Bone marrow (tissue), 2 donors: Measurements from ENCODE around the gene COL26A1.
"Not testable (repeated sequence)": the region's sequence is repeated elsewhere in the genome, so short reads cannot be mapped to it uniquely, and the experiment has no call there.

ENCODE experiments used
- DNase-seq, 2 donors: peaks; one replicate each; lab custom pipeline; 2025; lab: John Stamatoyannopoulos, UW

The COL26A1 gene

GRCh38 chr7:101442426-101443070 lies 79.9 kb downstream of the COL26A1 start:
- DNase-seq: no peak

DNA sequence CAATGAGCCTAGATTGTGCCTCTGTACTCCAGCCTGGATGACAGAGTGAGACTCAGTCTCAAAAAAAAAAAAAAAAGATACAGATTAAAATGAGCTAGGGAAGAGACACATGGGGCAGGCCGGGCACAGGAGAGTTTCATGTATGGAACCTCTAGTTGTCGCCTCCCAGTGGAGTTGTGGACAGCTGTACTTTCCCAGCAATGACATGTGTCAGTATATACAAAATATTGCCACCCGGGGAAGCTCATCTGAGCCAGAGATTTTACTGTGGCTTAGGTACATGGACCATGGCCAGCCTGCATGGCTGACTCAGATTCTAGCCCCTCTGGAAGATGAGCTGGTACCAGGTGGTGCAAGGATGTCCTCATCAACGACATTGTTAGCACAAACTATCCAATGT lies 87.4 kb downstream of the COL26A1 start:
- no peak for DNase-seq

- DNase-seq: no peak
These were observed 90.9 kb downstream of the COL26A1 start for GRCh38 chr7:101453617-101454016.

DNA sequence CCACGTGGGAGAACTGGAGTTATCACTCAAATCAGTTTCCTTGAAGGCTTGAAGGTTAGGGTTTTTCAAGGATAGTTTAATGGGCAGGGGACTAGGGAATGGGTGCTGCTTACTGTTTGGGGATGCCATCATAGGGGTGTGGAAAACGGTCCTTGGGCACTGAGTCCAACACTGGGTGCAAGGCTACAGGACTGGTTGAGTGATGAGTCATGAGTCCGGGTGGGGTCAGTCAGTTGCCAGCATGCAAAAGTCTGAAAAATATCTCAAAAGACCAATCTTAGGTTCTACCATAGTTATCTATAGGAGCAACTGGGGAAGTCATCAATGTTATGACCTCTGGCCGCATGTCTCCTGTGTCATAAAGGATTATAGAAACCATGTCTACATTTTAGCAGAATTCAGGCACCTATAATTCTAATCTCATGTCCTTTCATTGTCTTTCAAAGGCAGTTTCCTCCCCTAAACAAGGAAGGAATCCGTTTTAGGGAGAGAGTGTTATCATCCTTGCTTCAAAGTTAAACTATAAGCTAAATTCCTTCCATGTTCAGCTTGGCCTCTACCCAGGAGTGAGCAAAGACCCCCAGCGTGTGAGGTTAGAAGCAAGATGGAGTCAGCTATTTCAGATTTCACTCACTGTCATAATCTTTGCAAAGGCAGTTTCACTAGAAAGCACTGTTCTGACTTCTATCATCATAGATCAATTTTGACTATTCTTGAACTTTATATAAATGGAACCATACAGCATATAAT lies 94.5 kb downstream of the COL26A1 start:
- no peak for DNase-seq

DNA sequence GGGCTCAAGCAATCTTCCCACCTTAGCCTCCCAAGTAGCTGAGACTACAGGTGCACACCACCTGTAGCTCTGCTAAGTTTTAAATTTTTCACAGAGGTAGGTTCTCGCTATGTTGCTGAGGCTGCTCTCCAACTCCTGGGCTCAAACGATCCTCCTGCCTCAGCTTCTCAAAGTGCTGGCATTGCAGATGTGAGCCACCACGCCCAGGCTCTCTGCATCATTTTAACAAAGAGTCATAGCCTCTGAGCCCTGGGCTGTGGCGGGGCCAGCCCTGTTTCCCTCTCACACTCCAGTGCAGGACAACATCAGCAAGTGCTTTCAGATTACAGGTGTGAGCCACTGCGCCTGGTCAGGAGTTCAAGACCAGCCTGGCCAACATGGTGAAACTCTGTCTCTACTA lies 102.5 kb downstream of the COL26A1 start:
- no peak for DNase-seq

DNA sequence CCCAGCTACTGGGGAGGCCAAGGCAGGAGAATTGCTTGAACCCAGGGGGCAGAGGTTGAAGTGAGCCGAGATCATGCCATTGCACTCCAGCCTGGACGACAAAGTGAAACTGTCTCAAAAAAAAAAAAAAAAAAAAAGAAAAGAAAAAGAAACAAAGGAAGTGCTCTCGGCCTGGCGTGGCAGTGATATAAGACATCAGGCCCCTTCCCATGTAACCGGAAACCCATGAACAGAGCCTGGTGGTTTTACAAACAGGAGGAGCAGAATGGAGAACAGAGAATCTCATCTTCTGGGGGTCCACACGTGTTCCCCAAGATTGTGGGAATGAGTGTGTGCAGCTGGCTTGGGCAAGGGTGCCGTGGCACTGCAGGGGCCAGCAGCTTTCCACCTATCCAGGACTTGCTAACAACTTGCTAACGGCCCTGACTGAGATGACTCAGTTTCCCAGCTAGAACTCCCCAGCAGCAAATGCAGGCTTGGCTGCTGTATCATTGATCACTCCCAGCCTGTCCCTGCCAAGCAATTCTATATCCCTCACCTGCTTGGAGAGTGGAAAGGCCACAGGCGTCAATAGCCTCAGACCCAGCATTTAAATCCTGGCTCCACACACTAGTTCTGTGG lies 103.0 kb downstream of the COL26A1 start:
- peak in 1 of 2 donors; percentile 70 for DNase-seq

- DNase-seq: no peak
These were observed 104.2 kb downstream of the COL26A1 start for GRCh38 chr7:101466871-101467270.

DNA sequence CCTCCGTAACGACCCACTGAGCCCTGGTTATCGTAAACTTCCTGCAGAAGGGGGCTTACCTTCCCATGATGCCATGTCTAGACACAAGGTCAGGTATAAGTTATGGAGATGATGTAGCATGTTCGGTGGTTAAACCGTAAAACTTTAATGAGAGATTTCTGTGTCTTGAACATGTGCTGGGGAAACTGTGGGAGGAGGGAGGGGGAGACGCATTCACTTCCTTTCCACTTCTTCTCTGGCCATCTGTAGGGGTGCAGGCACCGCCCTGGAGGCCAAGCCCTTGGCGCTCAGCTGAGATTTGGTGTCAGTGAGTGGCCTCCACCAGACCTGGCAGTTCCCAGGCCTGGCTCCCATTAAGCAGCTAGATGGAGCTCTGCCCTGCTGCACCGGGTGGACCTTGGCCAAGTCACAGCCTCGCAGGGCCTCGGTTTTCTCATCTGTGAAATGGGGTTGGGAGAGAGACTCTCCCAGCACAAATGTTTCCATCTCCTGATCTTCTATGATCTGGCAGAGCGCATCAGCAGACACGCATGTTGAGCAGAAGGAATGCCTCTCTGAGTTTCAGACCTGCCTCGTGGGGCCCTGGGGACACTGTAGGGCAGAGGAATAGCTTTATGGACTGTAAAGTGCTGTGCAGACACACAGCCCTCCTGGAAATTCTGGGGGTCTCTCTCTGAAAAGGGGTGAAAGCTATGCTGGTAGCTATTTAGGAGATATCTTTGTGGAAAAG lies 106.0 kb downstream of the COL26A1 start:
- no peak for DNase-seq

GRCh38 chr7:101470668-101471487 lies 108.2 kb downstream of the COL26A1 start:
- DNase-seq: no peak

GRCh38 chr7:101474178-101474577 lies 111.5 kb downstream of the COL26A1 start:
- DNase-seq: no peak

- DNase-seq: not testable (repeated sequence)
These were observed 113.0 kb downstream of the COL26A1 start for GRCh38 chr7:101475691-101476090.

- DNase-seq: no peak
These were observed 116.5 kb downstream of the COL26A1 start for GRCh38 chr7:101479217-101479616.

DNA sequence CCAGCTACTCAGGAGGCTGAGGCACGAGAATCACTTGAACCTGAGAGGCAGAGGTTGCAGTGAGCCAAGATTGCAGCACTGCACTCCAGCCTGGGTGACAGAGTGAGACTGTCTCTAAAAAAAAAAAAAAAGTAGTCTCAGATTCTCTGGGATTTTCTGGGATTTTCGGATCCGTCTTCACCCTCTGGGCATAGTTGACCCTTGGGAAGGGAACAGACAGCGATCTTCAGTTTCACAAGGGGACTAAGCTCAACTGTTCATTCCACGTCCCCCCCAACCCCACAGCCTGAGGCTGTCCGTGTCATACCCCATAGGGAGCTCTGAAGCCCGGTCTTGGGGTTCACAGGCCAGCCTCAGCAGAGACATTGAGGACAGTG lies 123.4 kb downstream of the COL26A1 start:
- DNase-seq: not testable (repeated sequence)

GRCh38 chr7:101486433-101487104 lies 123.9 kb downstream of the COL26A1 start:
- DNase-seq: no peak

DNA sequence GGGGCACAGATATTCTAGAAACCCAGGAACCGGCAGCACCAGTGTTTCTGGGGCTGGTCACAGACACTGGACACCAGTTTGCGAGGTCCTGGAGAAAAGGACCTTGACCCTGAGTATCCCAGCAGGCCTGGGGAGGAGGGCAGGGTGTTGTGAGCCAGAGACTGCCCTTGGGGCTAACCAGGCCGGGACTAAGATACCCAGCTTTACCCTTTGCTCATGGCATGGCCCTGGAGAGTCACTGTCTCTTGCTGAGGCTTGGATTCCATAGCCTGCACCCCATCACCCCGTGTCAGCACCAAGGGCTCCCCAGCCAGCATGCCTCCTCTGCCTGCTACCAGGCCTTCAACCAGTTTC lies 124.4 kb downstream of the COL26A1 start:
- DNase-seq: no peak

- DNase-seq: no peak
These were observed 125.1 kb downstream of the COL26A1 start for GRCh38 chr7:101487753-101488152.

- no peak for DNase-seq
These were observed 126.3 kb downstream of the COL26A1 start for GRCh38 chr7:101488826-101489572.

DNA sequence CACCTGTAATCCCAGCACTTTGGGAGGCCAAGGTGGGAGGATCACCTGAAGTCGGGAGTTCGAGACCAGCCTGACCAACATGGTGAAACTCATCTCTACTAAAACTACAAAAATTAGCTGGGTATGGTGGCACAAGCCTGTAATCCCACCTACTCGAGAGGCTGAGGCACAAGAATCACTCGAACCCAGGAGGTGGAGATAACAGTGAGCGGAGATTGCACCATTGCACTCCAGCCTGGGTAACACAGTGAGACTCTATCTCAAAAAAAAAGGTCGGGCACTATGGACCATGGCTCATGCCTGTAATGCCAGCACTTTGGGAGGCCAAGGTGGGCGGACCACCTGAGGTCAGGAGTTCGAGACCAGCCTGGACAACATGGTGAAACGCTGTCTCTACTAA lies 127.8 kb downstream of the COL26A1 start:
- DNase-seq: not testable (repeated sequence)

GRCh38 chr7:101491442-101491841 lies 128.8 kb downstream of the COL26A1 start:
- not testable (repeated sequence) for DNase-seq

- DNase-seq: no peak
These were observed 132.1 kb downstream of the COL26A1 start for GRCh38 chr7:101494602-101495329.
